Neural progenitor cell (in vitro differentiated cells): Measurements from ENCODE around the gene TBPL2. TPM values are rescaled to one million over a fixed set of nuclear protein-coding genes. Genes with fewer than 3 reads are reported as not detected.

ENCODE experiments used
- DNase-seq: peaks from one replicate; pipeline ENCODE4 v3.0.0-alpha.2; 2016; ENCODE audit warnings: low spot score
- H2AFZ ChIP-seq: fragments of 200-600 bp; sonication (generic); replicated peaks from 2 replicates; pipeline ENCODE4 v1.6.1; 2016; ENCODE audit warnings: antibody characterized with exemption
- H3F3A ChIP-seq: fragments of 200-600 bp; sonication (generic); 2 replicates; pipeline ENCODE4 v1.6.1; 2016; ENCODE audit warnings: antibody characterized with exemption, low read depth
- H3K27ac ChIP-seq: fragments of 200-600 bp; sonication (generic); 2 replicates; pipeline ENCODE4 v1.5.1; 2016; ENCODE audit warnings: mild to moderate bottlenecking
- H3K27me3 ChIP-seq: fragments of 200-600 bp; sonication (generic); 2 replicates; pipeline ENCODE4 v1.6.1; 2016; ENCODE audit warnings: mild to moderate bottlenecking, moderate library complexity
- H3K36me3 ChIP-seq: fragments of 200-600 bp; sonication (generic); 2 replicates; pipeline ENCODE4 v1.5.1; 2016
- H3K4me1 ChIP-seq: fragments of 200-600 bp; sonication (generic); 2 replicates; pipeline ENCODE4 v1.6.1; 2016; ENCODE audit warnings: mixed run types
- H3K4me2 ChIP-seq: fragments of 200-600 bp; sonication (generic); 2 replicates; pipeline ENCODE4 v1.6.1; 2016
- H3K4me3 ChIP-seq: fragments of 200-600 bp; sonication (generic); 2 replicates; pipeline ENCODE4 v1.5.1; 2016
- H3K79me2 ChIP-seq: fragments of 200-600 bp; sonication (generic); 2 replicates; pipeline ENCODE4 v1.6.1; 2016; ENCODE audit warnings: low read depth
- H3K9ac ChIP-seq: fragments of 200-600 bp; sonication (generic); 2 replicates; pipeline ENCODE4 v1.6.1; 2016
- H3K9me3 ChIP-seq: fragments of 200-600 bp; sonication (generic); 2 replicates; pipeline ENCODE4 v1.5.1; 2016; ENCODE audit warnings: low read depth
- H4K20me1 ChIP-seq: fragments of 200-600 bp; sonication (generic); 2 replicates; pipeline ENCODE4 v1.6.1; 2016; ENCODE audit warnings: low read depth
- H3K27ac Mint-ChIP-seq: 3 replicates; pipeline ENCODE4 v1.8.0; 2021; ENCODE audit warnings: mixed read lengths
- H3K27me3 Mint-ChIP-seq: 2 replicates; pipeline ENCODE4 v1.8.0; 2022; ENCODE audit warnings: low read depth, mild to moderate bottlenecking, inconsistent platforms, moderate library complexity, mixed read lengths; ENCODE audit not compliant: insufficient read depth
- H3K36me3 Mint-ChIP-seq: 3 replicates; pipeline ENCODE4 v1.8.0; 2021; ENCODE audit warnings: mixed read lengths
- H3K4me1 Mint-ChIP-seq: 3 replicates; pipeline ENCODE4 v1.8.0; 2021; ENCODE audit warnings: mixed read lengths
- H3K4me3 Mint-ChIP-seq: 3 replicates; pipeline ENCODE4 v1.8.0; 2021; ENCODE audit warnings: mild to moderate bottlenecking, moderate library complexity, mixed read lengths
- H3K9me3 Mint-ChIP-seq: 3 replicates; pipeline ENCODE4 v1.8.0; 2020; ENCODE audit warnings: mixed read lengths
- CTCF ChIP-seq: fragments of 200-600 bp; sonication (generic); IDR thresholded peaks from 2 replicates; pipeline ENCODE4 v1.5.1; 2017; ENCODE audit warnings: antibody characterized with exemption, mild to moderate bottlenecking
- EZH2 ChIP-seq: fragments of 200-600 bp; sonication (generic); IDR thresholded peaks from 2 replicates; pipeline ENCODE4 v1.6.1; 2017; ENCODE audit warnings: antibody characterized with exemption, mild to moderate bottlenecking, moderate library complexity
- EZH2phosphoT487 ChIP-seq: fragments of 200-600 bp; sonication (generic); IDR thresholded peaks from 2 replicates; pipeline ENCODE4 v1.6.1; 2017; ENCODE audit warnings: antibody characterized with exemption
- total RNA-seq: library from RNA; depleted of rRNA; stranded (reverse); fragments of >200 nt; gene quantifications from 2 replicates; pipeline ENCODE4 v1.2.3, GENCODE V29; 2015; ENCODE audit warnings: low replicate concordance

Gene TBPL2
- total RNA-seq, 1 donor from 2014 or later = not detected

DNA sequence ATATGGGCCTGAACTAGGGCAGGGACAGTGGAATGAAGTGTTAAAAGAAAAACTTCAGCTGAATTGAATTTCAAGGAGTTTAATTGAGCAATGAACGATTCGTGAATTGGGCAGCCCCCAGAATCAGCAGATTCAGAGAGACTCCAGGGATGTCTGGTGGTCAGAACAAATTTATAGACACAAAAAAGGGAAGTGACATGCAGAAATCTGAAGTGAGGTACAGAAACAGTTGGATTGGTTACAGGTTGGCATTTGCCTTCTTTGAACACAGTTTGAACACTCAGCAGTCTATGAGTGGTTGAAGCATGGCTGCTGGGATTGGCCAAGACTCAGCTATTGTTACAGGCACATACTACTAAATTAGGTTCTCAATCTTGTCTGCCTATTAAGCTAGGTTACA lies 9.7 kb upstream of the TBPL2 start:
- Histone ChIP-seq H2AFZ (no peak overlapping the region), H3K79me2 (no peaks in the 10 kb centered on the region), H3K4me1 (peaks cover 12% of the 10 kb centered on the region), H3K9me3 (no peaks in the 10 kb centered on the region), H3K4me2 (no peak overlapping the region), H3K27ac (no peak overlapping the region), H3K4me3 (no peak overlapping the region), H3K36me3 (no peaks in the 10 kb centered on the region), H3F3A (peaks cover 5% of the 10 kb centered on the region), H4K20me1 (no peaks in the 10 kb centered on the region), H3K27me3 (no peaks in the 10 kb centered on the region), H3K9ac (no peak overlapping the region)
- H3K4me1 Mint-ChIP-seq = peaks cover 31% of the 10 kb centered on the region
- DNase-seq = no peak
- H3K4me3 Mint-ChIP-seq = no peak overlapping the region
- no peak overlapping the region for H3K27ac Mint-ChIP-seq
- TF ChIP-seq EZH2 (no peak), EZH2phosphoT487 (no peak), CTCF (no peak)
- no peaks in the 10 kb centered on the region for H3K27me3 Mint-ChIP-seq
- H3K36me3 Mint-ChIP-seq = no peaks in the 10 kb centered on the region
- H3K9me3 Mint-ChIP-seq = no peaks in the 10 kb centered on the region

- no peaks in the 10 kb centered on the region for H3K36me3 ChIP-seq
- no peak for DNase-seq
- no peak overlapping the region for H3K4me3 Mint-ChIP-seq
- no peak overlapping the region for H3K27ac Mint-ChIP-seq
- H3K4me1 ChIP-seq = peaks cover 4% of the 10 kb centered on the region
- H3K9me3 Mint-ChIP-seq = no peaks in the 10 kb centered on the region
- no peak overlapping the region for H3K27ac ChIP-seq
- no peaks in the 10 kb centered on the region for H3K36me3 Mint-ChIP-seq
- H4K20me1 ChIP-seq = no peaks in the 10 kb centered on the region
- TF ChIP-seq CTCF = no peak
- TF ChIP-seq EZH2phosphoT487 = no peak
- no peak for TF ChIP-seq EZH2
- H3K9me3 ChIP-seq = no peaks in the 10 kb centered on the region
- no peaks in the 10 kb centered on the region for H3K79me2 ChIP-seq
- no peaks in the 10 kb centered on the region for H3K27me3 Mint-ChIP-seq
- no peaks in the 10 kb centered on the region for H3K27me3 ChIP-seq
- no peak overlapping the region for H3K9ac ChIP-seq
- H3K4me1 Mint-ChIP-seq = peaks cover 22% of the 10 kb centered on the region
- no peak overlapping the region for H2AFZ ChIP-seq
- no peak overlapping the region for H3K4me3 ChIP-seq
- H3F3A ChIP-seq = no peaks in the 10 kb centered on the region
- H3K4me2 ChIP-seq = no peak overlapping the region
Observed at GRCh38 chr14:55449116-55449515, 8.7 kb upstream of the TBPL2 start.

DNA sequence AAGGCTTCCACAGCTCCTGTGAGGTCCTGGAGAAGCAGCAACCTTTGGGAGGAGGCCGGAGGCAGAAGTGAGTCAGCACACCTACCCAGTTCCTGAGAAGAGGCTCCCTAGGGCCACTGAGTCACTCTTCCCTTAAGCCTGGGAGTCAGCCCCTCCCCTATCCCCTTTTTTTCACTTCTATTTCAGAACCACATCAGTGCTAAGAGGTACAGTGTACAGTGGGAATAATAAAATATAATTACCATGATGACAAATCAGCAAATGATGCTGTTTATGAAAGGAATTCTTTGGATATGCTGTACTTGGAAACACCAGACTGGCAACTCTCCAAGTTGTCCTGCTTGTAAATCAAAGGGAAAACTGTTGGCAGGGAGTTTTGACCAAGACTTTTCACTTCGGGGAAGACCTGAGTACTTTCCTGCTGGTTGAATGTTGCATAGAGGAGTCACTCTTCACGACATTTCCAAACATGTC lies 7.8 kb upstream of the TBPL2 start:
- H4K20me1 ChIP-seq = no peaks in the 10 kb centered on the region
- H3K79me2 ChIP-seq = no peaks in the 10 kb centered on the region
- H3K36me3 ChIP-seq = no peaks in the 10 kb centered on the region
- no peak overlapping the region for H3K27ac Mint-ChIP-seq
- no peaks in the 10 kb centered on the region for H3K27me3 ChIP-seq
- no peak overlapping the region for H3K4me3 Mint-ChIP-seq
- H3K27me3 Mint-ChIP-seq = no peaks in the 10 kb centered on the region
- H3K9ac ChIP-seq = no peak overlapping the region
- no peak overlapping the region for H3K4me2 ChIP-seq
- H3K9me3 ChIP-seq = no peaks in the 10 kb centered on the region
- no peak overlapping the region for H3K27ac ChIP-seq
- DNase-seq = no peak
- H3F3A ChIP-seq = no peaks in the 10 kb centered on the region
- TF ChIP-seq CTCF = no peak
- no peak for TF ChIP-seq EZH2
- no peak for TF ChIP-seq EZH2phosphoT487
- peaks cover 14% of the 10 kb centered on the region for H3K4me1 Mint-ChIP-seq
- no peaks in the 10 kb centered on the region for H3K36me3 Mint-ChIP-seq
- H3K9me3 Mint-ChIP-seq = no peaks in the 10 kb centered on the region
- no peaks in the 10 kb centered on the region for H3K4me1 ChIP-seq
- no peak overlapping the region for H2AFZ ChIP-seq
- H3K4me3 ChIP-seq = no peak overlapping the region
